ENCODE measurements around the gene KCNK15.
"Not testable (repeated sequence)": the region's sequence is repeated elsewhere in the genome, so short reads cannot be mapped to it uniquely, and the experiment has no call there.

Gene KCNK15

GRCh38 chr20:44745598-44746366 is at the start of gene KCNK15:
TSS of gene KCNK15 (plus strand) at chr20:44745865. CDS start at chr20:44745911, 46 bp downstream.
- DNase-seq (ENCODE audit: low read depth in 2 of 3, low spot score in 2 of 3): peak in 2 of 3 experiments; percentile 9 to 27

DNA sequence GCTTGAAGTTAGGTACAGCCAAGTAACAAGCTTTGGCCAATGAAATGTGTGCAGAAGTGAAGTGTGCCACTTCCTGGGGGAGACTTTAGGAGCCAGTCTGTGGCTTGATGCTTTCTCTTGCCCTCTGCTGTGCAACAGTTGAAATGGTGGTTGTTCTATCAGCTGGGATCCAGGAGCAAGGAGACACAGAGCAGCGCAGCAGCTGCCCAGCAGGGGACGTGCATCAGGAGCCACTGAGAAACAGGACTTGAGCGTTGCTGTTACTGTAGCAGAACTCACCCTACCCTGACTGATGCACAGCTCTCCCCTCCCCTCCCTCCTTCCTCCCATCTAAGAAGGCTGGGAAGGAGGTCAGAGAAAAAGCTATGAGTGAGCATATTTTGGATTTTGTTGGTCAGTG is 49.4 kb upstream of the KCNK15 start:
- no peak for DNase-seq (ENCODE audit: low read depth in 2 of 3, low spot score in 2 of 3)

DNA sequence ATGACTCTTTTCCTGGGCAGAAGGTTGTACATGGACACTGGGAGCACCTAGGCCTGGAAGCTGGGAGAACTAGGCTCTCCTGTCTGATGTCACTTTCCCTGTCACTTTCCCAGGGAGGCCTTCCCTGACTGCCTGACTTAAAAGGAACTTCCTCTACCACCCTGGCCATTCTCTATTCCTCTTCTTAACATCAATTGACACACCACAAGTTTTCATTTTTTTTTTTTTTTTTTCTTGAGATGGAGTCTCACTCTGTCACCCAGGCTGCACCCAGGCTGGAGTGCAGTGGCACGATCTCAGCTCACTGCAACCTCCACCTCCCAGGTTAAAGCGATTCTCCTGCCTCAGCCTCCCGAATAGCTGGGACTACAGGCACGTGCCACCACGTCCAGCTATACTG is 48.6 kb upstream of the KCNK15 start:
- not testable (repeated sequence) for DNase-seq (ENCODE audit: low read depth in 2 of 3, low spot score in 2 of 3)

DNA sequence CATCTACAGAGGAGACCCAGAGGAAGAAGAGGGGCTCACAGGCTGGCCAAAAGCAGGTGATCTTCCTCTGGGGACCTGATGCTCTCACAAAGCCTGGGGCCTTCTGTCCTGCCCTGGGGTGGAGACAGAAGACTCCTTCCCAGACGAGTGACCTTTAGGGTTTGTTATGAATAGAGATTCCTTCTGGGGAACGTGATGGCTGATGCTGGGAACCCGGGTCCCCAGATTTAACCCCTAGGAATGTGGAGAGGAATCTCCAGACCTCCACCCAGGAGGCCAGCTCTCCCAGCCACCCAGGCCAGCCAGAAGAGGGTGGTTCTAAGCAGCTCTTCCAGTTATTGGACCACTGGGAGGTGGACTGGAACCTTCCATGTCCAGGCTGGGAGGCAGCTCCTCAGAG is 47.3 kb upstream of the KCNK15 start:
- DNase-seq (ENCODE audit: low read depth in 2 of 3, low spot score in 2 of 3): no peak

- no peak for DNase-seq (ENCODE audit: low read depth in 2 of 3, low spot score in 2 of 3)
These were observed 45.4 kb upstream of the KCNK15 start for GRCh38 chr20:44700306-44700705.

DNA sequence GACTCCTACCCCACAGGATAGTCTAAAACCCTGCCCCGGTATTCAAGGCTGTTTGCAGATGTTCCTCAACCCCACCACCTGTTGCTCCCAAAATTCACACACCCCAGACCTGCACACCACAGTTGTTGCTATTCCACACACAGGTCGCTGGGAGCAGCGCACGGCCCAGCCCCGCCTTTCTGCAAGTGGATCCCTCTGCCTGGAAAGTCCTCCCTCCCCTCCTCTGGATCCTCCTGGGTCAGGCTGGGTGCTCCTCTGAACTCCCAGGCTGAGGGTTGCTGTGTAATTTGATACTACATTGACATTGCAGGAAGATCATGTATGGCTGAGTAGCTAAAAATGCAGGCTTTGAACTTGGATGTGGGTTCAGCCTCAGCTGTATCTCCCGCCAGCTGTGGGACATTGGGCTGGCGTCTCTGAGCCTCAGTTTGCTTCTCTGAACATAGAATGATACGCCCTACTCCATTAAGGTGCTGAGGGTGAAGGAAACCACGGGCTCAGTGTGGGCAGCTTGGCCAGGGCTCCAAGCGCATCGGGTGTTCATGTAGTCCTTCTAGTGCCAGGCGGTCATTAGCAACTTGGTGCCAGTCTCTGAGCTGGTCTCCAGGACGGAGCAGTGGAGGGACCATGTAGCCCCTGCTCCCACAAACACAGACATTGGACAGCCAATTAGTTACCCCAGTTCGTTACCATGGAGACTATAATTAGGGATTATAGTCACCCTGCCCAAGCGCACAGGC is 44.4 kb upstream of the KCNK15 start:
- DNase-seq (ENCODE audit: low read depth in 2 of 3, low spot score in 2 of 3): no peak

DNA sequence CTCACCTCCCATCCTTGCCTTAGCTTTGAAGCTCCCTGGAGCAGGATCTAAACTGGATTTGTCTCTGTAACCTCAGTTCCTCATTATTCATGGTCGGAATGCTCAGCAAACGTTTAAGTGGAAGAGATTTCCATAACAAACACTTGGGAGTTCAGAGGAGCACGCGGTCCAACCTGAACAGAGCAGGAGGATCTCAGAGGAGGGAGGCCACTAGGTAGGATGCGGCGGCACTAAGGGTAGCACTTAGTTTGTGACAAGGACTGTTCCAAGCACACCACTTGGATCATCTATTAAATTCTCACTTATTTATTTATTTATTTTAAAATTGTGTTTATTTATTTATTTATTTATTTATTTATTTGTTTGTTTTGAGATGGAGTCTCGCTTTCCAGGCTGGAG is 43.8 kb upstream of the KCNK15 start:
- DNase-seq (ENCODE audit: low read depth in 2 of 3, low spot score in 2 of 3): no peak

DNA sequence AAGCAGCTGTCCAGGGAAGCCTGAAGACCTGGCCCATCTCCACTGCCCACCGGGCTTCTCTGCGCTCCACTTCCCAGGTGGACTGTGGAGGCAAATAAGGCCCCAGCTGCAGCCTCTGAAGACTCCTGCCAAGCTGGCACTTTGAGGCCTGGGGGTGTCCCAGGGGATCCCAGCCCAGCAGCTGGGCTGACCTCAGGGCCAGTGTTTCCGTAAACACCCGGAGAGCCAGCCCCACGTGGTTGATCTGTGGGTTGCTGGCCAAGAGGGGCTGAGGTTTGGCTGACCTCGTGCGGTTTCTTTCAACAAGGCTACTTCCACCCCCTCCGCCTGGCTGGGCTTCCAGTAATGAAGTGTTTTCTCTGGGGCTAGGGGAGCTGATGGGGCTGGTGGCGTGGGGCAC is 42.9 kb upstream of the KCNK15 start:
- DNase-seq (ENCODE audit: low read depth in 2 of 3, low spot score in 2 of 3): no peak

- DNase-seq (ENCODE audit: low read depth in 2 of 3, low spot score in 2 of 3): no peak
These were observed 42.3 kb upstream of the KCNK15 start for GRCh38 chr20:44703183-44703925.

DNA sequence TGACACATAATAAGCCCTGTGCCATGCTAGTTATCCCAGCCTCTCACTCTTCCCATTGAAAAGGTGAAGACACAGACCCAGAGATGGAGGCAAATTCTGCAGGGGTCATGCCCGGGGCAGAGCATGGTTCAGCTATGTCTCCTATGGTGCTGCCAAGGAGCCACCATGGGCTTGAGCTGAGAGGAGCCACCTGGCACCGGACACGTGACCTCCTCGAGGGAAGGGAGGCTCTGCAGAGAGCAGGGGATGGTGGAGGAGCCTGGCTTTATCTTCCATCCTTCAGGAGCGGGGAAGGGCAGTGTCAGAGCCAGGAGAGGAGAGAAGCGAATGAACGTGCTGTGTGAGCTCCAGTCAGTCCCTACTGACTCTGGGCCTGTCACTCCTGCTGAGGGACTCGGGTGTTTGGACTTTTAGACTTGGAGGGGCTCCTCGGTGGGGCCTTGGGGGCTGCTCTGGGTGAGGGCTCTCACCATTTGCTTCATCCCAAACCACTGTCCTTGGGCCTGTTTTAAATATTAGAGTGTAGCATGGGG is 41.6 kb upstream of the KCNK15 start:
- no peak for DNase-seq (ENCODE audit: low read depth in 2 of 3, low spot score in 2 of 3)

- DNase-seq (ENCODE audit: low read depth in 2 of 3, low spot score in 2 of 3): no peak
These were observed 41.1 kb upstream of the KCNK15 start for GRCh38 chr20:44704551-44704971.

GRCh38 chr20:44705364-44706094 is 40.1 kb upstream of the KCNK15 start:
- no peak for DNase-seq (ENCODE audit: low read depth in 2 of 3, low spot score in 2 of 3)

GRCh38 chr20:44706301-44707017 is 39.2 kb upstream of the KCNK15 start:
- DNase-seq (ENCODE audit: low read depth in 2 of 3, low spot score in 2 of 3): no peak

- DNase-seq (ENCODE audit: low read depth in 2 of 3, low spot score in 2 of 3): no peak
These were observed 38.6 kb upstream of the KCNK15 start for GRCh38 chr20:44707018-44707579.

- no peak for DNase-seq (ENCODE audit: low read depth in 2 of 3, low spot score in 2 of 3)
These were observed 36.3 kb upstream of the KCNK15 start for GRCh38 chr20:44709380-44709779.

- DNase-seq (ENCODE audit: low read depth in 2 of 3, low spot score in 2 of 3): no peak
These were observed 35.9 kb upstream of the KCNK15 start for GRCh38 chr20:44709797-44710196.

GRCh38 chr20:44711237-44711636 is 34.4 kb upstream of the KCNK15 start:
- DNase-seq (ENCODE audit: low read depth in 2 of 3, low spot score in 2 of 3): no peak

DNA sequence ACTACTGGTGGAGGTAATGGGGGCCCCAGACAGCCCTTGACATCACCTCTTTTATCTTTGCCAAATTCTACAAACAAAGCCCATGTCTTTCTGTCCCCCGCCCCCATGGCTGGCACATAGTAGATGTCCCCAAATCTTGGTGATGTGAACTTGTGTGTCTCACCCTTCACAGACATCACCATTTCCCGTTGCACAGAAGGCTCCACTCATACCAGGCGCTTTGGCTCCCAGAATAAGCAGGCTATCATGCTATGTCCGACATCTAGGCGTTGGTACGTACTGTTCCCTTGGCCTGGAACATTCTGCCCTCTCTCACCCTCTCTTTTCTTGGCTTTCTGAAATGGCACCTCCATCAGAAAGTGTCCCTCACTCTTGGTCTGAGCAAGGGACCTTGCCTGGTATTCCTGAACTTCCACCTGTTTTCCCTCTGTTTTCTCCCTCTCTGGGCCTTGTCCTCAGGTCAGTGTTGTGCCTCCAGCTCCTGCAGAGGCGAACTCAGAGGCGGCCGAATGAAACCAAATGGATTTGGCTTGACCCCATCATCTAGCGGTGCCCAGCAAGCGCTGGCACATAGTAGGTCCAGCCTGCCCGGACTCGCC is 31.5 kb upstream of the KCNK15 start:
- no peak for DNase-seq (ENCODE audit: low read depth in 2 of 3, low spot score in 2 of 3)

GRCh38 chr20:44714701-44715498 is 30.8 kb upstream of the KCNK15 start, which contains the start of gene CCN5:
TSS of gene CCN5 (plus strand) at chr20:44715369. CDS start at chr20:44715391, 22 bp downstream.
- no peak for DNase-seq (ENCODE audit: low read depth in 2 of 3, low spot score in 2 of 3)

All from activated CD8-positive, alpha-beta memory T cell treated with anti-CD3 and anti-CD28 coated beads for 48 hours (primary cell).